Retinal pigment epithelial cell (primary cell): ENCODE results near the gene HPGD.

ENCODE experiments used
- DNase-seq: peaks from one replicate; pipeline ENCODE4 v3.0.0-alpha.2; 2010; ENCODE audit warnings: low read depth
- H3K4me3 ChIP-seq: 2 replicates; pipeline ENCODE4 v1.5.1; 2011; ENCODE audit warnings: mild to moderate bottlenecking, low read length, control low read depth, moderate library complexity
- TF ChIP-seq, protein P1 (sequence below): conservative IDR thresholded peaks from 2 replicates; pipeline ENCODE4 v1.5.1; 2011; ENCODE audit warnings: low read depth, low read length, control low read depth, inconsistent platforms

HPGD gene

DNA sequence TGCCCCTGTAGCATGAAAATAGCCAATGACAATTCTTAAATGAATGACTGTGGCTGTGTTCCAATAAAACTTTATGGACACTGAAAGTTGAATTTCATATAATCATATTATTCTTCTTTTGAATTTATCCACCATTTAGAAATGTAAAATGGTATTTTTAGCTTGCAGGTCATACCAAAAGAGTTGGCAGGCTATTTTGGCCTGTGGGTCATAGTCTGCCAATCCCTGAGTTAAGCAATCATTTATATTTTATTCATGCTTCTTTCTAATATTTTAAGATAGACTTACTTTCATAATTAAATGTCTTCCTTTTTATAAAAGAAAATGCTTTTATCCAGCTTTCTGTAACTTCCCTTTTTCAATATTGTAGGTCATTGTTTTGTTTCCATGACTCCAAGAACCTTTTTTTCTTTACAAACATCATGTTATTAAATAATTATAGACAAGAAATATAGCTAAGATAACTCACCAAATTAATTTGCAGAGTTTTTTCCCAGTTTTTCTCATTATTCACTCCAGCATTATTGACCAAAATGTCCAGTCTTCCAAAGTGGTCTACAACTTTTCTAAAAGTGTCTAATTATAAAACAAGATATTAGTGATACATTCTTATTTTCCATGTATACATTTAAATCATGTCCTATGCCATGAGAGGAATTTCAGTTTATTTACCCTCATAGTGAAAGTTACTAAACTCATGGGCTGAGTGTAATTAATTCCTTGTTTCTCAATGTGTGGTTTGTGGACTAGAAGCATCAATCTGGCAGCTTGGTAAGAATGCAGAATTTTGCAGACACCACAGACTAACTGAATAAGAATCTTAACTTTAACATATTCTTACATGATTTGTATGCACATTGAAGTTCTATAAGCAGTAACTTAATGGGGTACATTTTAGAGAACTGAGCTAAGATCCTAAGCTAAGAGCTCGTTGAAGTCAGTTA, 4.5 kb downstream of the HPGD start:
- TF ChIP-seq, protein P1, sequence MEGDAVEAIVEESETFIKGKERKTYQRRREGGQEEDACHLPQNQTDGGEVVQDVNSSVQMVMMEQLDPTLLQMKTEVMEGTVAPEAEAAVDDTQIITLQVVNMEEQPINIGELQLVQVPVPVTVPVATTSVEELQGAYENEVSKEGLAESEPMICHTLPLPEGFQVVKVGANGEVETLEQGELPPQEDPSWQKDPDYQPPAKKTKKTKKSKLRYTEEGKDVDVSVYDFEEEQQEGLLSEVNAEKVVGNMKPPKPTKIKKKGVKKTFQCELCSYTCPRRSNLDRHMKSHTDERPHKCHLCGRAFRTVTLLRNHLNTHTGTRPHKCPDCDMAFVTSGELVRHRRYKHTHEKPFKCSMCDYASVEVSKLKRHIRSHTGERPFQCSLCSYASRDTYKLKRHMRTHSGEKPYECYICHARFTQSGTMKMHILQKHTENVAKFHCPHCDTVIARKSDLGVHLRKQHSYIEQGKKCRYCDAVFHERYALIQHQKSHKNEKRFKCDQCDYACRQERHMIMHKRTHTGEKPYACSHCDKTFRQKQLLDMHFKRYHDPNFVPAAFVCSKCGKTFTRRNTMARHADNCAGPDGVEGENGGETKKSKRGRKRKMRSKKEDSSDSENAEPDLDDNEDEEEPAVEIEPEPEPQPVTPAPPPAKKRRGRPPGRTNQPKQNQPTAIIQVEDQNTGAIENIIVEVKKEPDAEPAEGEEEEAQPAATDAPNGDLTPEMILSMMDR = no peak
- H3K4me3 ChIP-seq = no peak overlapping the region
- DNase-seq = no peak

DNA sequence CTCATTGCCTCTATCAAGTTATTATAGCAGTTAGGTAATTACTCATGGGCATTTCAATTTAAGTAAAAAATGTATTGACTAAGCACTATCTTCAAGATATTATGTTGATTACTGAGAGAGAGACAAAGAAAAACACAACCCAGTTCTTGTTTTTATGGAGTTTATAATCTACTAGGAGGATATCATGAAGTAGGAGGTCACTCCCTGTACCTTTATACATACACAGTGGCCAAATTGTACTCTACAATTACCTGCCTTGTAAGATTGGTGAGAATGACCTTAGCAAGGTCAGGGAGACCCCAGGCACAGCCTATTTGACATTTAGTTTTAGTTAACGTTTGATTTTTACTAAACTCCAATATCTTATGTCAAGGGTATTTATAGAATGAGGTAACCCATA, 5.5 kb downstream of the HPGD start:
- DNase-seq = no peak
- no peak overlapping the region for H3K4me3 ChIP-seq
- TF ChIP-seq, protein P1 = no peak

DNA sequence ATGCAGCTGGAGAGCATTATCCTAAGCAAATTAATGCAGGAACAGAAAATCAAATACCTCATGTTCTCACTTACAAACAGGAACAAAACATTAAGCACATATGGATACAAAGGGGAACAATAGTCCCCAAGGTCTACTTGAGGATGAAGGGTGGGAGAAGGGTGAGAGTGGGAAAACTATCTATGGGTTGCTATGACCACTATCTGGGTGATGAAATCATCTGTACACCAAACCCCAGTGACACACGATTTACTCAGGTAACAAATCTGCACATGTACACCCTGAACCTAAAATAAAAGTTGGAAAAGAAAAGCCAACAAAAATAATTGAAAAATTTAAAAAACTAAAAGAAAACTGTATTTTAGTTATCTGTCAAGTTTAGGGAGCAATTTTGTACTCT, 5.9 kb downstream of the HPGD start:
- H3K4me3 ChIP-seq = no peak overlapping the region
- TF ChIP-seq, protein P1 = no peak
- DNase-seq = no peak

DNA sequence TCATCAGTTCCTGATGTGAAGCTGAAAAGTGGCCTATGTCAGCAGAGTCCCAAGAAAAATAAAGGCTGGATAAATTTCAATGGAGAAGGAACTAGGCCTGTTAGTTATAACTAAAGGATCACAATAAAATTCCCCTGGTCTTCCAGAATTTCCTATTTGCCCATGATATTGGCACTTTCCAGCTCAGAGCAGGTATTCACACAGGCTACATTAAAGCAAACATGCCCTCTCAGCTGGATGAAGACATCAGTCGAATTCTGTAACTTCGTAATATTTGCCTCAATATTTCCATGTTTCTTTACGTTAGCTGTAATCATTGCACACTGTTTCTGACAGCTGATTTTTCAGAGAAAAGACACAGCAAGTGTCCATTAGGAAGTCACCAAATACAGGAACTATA, 9.5 kb downstream of the HPGD start:
- TF ChIP-seq, protein P1 = no peak
- DNase-seq = no peak
- H3K4me3 ChIP-seq = no peak overlapping the region

DNA sequence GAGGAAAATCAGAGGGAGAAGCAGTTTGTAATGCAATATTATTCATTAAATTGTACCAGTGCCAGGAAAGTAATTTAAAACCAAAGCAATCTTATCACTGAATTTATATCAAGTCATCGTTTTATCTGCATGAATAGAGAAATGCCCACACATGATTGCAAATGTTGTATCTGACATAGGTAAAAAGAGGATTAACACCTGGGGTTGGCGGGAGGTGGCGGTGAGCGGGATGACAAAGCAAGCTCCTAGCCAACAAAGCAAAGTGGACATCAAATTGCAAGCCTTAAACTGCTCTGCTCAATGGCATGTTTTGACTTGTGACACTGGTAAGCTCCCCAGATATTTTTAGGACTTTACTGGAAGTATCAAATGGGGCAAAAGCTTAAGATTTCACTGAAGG, 16.4 kb downstream of the HPGD start:
- TF ChIP-seq, protein P1 = no peak
- DNase-seq = peak; percentile 37
- H3K4me3 ChIP-seq = no peak overlapping the region

DNA sequence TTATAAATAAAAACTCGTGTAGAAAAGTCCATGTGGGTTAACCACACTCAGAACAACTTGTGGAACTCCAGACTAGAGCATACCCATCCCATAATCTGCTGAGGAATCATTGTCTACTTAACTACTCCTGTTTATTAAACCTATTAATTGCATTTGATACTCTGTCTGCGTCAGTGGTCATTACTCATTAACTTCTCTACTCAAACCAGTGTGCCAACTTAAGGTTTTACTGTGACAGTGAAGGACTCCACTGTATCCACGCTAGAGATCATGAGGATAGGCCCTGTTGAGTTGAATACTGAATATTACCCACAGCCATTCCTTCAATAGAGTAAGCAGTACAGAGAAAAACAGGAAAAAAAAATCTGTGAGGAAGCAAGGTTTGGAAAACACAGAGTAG, 17.3 kb downstream of the HPGD start:
- TF ChIP-seq, protein P1 = no peak
- DNase-seq = no peak
- no peak overlapping the region for H3K4me3 ChIP-seq
